ENCODE results near the gene CXCR6.

The CXCR6 gene

DNA sequence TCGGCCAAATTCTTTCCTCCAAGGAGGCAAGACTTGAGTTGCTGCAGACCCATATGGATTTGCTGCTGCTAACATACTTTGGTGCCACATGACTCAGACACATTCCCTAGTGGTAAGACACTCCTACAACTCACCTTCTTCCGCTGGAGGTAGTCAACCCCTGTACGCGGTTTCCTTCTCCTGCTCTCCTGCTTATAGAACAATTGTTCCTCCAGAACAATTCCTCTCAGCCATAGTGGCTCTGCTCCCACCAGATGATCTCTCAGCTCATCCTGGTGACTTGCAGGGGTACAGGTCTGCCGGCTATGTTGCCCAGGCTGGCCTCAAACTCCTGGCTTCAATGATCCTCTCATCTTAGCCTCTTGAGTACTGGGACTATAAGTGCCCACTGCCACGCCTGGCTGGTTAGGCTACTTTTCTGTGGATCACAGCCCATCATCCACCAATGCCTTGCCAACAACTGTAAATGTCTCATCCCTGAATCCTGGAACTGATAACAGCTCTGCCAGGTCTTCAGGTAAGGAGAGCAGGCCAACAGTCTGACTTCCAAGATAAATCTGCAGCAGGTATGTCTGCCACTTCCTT, 2.4 kb upstream of the CXCR6 start:
- Histone ChIP-seq H3K9me3 (ENCODE audit: insufficient read depth, low read depth, low read length) (peaks cover 3% of the 10 kb centered on the region), H3K23ac (ENCODE audit: low read length) (no peak overlapping the region), H3K79me2 (ENCODE audit: control insufficient read depth, insufficient read depth, low read length, poor library complexity) (peaks cover 2% of the 10 kb centered on the region), H3K36me3 (ENCODE audit: control insufficient read depth in 1 of 2, insufficient read depth in 2 of 2, low read length in 2 of 2) (peaks cover 0 to 5% of the 10 kb centered on the region in 2 experiments), H3K79me1 (ENCODE audit: low read length) (peaks cover 31% of the 10 kb centered on the region), H3K18ac (ENCODE audit: low read length) (peak overlapping the region; percentile 86), H4K12ac (ENCODE audit: low read depth, low read length) (no peak overlapping the region), H2AK5ac (ENCODE audit: low read length) (peak overlapping the region; percentile 71), H2BK12ac (ENCODE audit: low read length) (peak overlapping the region; percentile 67), H3K4ac (ENCODE audit: low read depth, low read length) (peak overlapping the region; percentile 65), H4K91ac (ENCODE audit: low read depth, low read length) (peak overlapping the region; percentile 86), H2BK5ac (ENCODE audit: low read depth, low read length, poor library complexity) (peak overlapping the region; percentile 67), H3K4me2 (ENCODE audit: low read length) (no peak overlapping the region), H3K4me3 (ENCODE audit: low read depth, low read length) (no peak overlapping the region), H3K27ac (ENCODE audit: low read depth, low read length) (peak overlapping the region; percentile 87), H3K27me3 (ENCODE audit: insufficient read depth, low read length) (no peaks in the 10 kb centered on the region), H2BK120ac (ENCODE audit: insufficient read depth, low read length, poor library complexity) (peak overlapping the region; percentile 86), H3K9ac (ENCODE audit: low read length) (peak overlapping the region; percentile 24), H3K4me1 (ENCODE audit: control insufficient read depth in 1 of 2, insufficient read depth in 2 of 2, low read length in 2 of 2) (peaks cover 23 to 30% of the 10 kb centered on the region in 2 experiments), H3K14ac (ENCODE audit: low read length) (peak overlapping the region; percentile 76), H2AFZ (ENCODE audit: insufficient read depth, low read length, poor library complexity) (peak overlapping the region; percentile 40), H4K8ac (ENCODE audit: low read depth, low read length) (peak overlapping the region; percentile 68)
- peak; percentile 90 to 95 for DNase-seq
- no CpG with 5 or more reads among the region's 6 CpGs for WGBS (ENCODE audit: extremely low coverage, insufficient coverage, insufficient read length)

DNA sequence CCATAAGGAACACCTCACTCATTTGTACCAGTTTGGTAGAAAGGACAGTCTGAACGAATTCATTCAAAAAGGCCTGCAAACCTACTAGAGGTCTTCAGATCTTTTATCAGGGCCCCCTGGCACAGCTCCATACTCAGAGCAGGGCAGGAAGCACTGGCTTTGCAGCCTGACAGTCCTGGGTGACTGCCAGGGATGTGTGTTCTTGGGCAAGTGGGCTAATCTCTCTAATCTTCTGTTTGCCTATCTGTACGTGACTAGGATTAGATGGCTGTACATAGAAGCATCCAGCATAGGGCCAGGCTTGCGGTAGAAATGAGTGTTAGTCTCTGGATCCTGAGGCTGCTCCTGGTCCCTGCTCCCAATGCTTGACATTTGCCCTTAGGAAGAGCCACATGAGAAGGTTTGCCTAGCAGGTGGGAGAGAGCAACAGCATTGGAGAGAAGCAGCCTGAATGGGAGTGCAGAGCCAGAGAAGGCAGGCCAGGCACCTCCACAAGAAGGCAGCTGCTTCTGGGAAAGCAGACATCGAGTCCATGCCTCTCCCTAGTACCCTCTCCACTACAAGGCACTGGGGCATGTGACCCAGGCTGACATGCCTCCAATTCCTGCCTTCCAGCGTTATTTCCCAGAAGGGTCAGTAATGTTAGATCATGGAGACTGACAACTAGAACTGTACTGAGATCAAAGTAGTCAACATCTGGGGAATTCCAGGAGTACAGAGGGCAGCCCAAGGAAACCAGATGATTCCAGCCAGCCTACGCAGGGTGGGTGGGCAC, 1.0 kb upstream of the CXCR6 start:
- H3K9me3 ChIP-seq (ENCODE audit: insufficient read depth, low read depth, low read length), result peaks cover 3% of the 10 kb centered on the region
- no peak overlapping the region for H3K4me3 ChIP-seq (ENCODE audit: low read depth, low read length)
- H3K27ac ChIP-seq (ENCODE audit: low read depth, low read length), result peak overlapping the region; percentile 50
- no peak overlapping the region for H4K12ac ChIP-seq (ENCODE audit: low read depth, low read length)
- H3K9ac ChIP-seq (ENCODE audit: low read length), result no peak overlapping the region
- H3K4me2 ChIP-seq (ENCODE audit: low read length), result no peak overlapping the region
- no CpG with 5 or more reads among the region's 6 CpGs for WGBS (ENCODE audit: extremely low coverage, insufficient coverage, insufficient read length)
- H2BK5ac ChIP-seq (ENCODE audit: low read depth, low read length, poor library complexity), result peak overlapping the region; percentile 23
- no peak overlapping the region for H2AFZ ChIP-seq (ENCODE audit: insufficient read depth, low read length, poor library complexity)
- H4K91ac ChIP-seq (ENCODE audit: low read depth, low read length), result peak overlapping the region; percentile 45
- peak overlapping the region; percentile 4 for H3K14ac ChIP-seq (ENCODE audit: low read length)
- no peak overlapping the region for H3K4ac ChIP-seq (ENCODE audit: low read depth, low read length)
- peaks cover 7 to 12% of the 10 kb centered on the region in 2 experiments for H3K36me3 ChIP-seq (ENCODE audit: control insufficient read depth in 1 of 2, insufficient read depth in 2 of 2, low read length in 2 of 2)
- H3K18ac ChIP-seq (ENCODE audit: low read length), result no peak overlapping the region
- H3K23ac ChIP-seq (ENCODE audit: low read length), result no peak overlapping the region
- H3K27me3 ChIP-seq (ENCODE audit: insufficient read depth, low read length), result no peaks in the 10 kb centered on the region
- DNase-seq, result peak; percentile 79 to 92
- peaks cover 23 to 30% of the 10 kb centered on the region in 2 experiments for H3K4me1 ChIP-seq (ENCODE audit: control insufficient read depth in 1 of 2, insufficient read depth in 2 of 2, low read length in 2 of 2)
- H2AK5ac ChIP-seq (ENCODE audit: low read length), result no peak overlapping the region
- H2BK120ac ChIP-seq (ENCODE audit: insufficient read depth, low read length, poor library complexity), result peak overlapping the region; percentile 3
- H4K8ac ChIP-seq (ENCODE audit: low read depth, low read length), result peak overlapping the region; percentile 5
- no peak overlapping the region for H2BK12ac ChIP-seq (ENCODE audit: low read length)
- H3K79me1 ChIP-seq (ENCODE audit: low read length), result peaks cover 31% of the 10 kb centered on the region
- peaks cover 2% of the 10 kb centered on the region for H3K79me2 ChIP-seq (ENCODE audit: control insufficient read depth, insufficient read depth, low read length, poor library complexity)

DNA sequence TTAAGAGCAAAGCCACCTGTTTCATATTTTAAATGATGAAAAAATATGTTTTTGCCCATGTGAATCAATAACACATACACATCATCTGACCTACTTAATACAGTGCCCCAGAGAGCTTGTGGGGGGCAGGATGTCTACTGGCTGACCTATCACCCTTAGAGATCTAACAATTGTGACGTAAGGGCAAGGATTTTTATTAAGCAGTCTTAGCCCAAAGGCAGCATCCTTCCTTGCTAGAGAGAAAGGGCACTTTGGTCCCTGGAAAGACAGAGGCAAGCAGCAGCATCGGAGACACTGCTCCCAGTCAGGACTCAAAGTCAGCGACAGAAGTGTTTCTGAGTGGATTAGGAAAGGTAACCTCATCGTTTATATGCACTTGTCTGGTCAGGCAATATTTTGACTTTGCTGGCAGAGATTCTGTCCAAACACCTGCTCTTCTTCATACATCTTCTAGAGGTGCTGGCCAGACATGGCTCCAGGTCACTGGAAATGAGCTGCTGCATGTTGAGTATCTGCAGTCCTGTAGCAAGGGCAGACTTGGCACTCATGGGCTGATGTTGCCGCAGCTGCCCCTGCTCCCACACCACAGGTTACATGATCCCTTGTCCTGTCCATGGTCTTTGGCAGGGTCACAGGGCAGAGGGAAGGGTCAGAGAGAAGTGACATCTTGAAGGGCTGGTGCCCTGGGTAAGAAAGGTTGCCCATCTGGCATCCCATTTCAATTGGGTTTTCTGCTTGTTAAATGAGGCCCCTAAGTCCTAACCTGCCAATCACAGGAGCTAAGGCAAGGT, 1.8 kb downstream of the CXCR6 start:
- Histone ChIP-seq H3K27me3 (ENCODE audit: insufficient read depth, low read length) (no peaks in the 10 kb centered on the region), H3K27ac (ENCODE audit: low read depth, low read length) (no peak overlapping the region), H3K79me2 (ENCODE audit: control insufficient read depth, insufficient read depth, low read length, poor library complexity) (peaks cover 2% of the 10 kb centered on the region), H4K91ac (ENCODE audit: low read depth, low read length) (no peak overlapping the region), H4K8ac (ENCODE audit: low read depth, low read length) (no peak overlapping the region), H3K36me3 (ENCODE audit: control insufficient read depth in 1 of 2, insufficient read depth in 2 of 2, low read length in 2 of 2) (peaks cover 19 to 24% of the 10 kb centered on the region in 2 experiments), H2AFZ (ENCODE audit: insufficient read depth, low read length, poor library complexity) (no peak overlapping the region), H3K9ac (ENCODE audit: low read length) (no peak overlapping the region), H3K4me3 (ENCODE audit: low read depth, low read length) (no peak overlapping the region), H4K12ac (ENCODE audit: low read depth, low read length) (no peak overlapping the region), H2BK120ac (ENCODE audit: insufficient read depth, low read length, poor library complexity) (no peak overlapping the region), H3K18ac (ENCODE audit: low read length) (no peak overlapping the region), H2AK5ac (ENCODE audit: low read length) (no peak overlapping the region), H3K4me1 (ENCODE audit: control insufficient read depth in 1 of 2, insufficient read depth in 2 of 2, low read length in 2 of 2) (peaks cover 12 to 20% of the 10 kb centered on the region in 2 experiments), H3K23ac (ENCODE audit: low read length) (no peak overlapping the region), H3K9me3 (ENCODE audit: insufficient read depth, low read depth, low read length) (peaks cover 3% of the 10 kb centered on the region), H3K4me2 (ENCODE audit: low read length) (no peak overlapping the region), H3K14ac (ENCODE audit: low read length) (no peak overlapping the region), H2BK5ac (ENCODE audit: low read depth, low read length, poor library complexity) (no peak overlapping the region), H2BK12ac (ENCODE audit: low read length) (no peak overlapping the region), H3K79me1 (ENCODE audit: low read length) (peaks cover 21% of the 10 kb centered on the region), H3K4ac (ENCODE audit: low read depth, low read length) (no peak overlapping the region)
- DNase-seq, result no peak
- WGBS (ENCODE audit: extremely low coverage, insufficient coverage, insufficient read length), result no CpG with 5 or more reads among the region's 5 CpGs

DNA sequence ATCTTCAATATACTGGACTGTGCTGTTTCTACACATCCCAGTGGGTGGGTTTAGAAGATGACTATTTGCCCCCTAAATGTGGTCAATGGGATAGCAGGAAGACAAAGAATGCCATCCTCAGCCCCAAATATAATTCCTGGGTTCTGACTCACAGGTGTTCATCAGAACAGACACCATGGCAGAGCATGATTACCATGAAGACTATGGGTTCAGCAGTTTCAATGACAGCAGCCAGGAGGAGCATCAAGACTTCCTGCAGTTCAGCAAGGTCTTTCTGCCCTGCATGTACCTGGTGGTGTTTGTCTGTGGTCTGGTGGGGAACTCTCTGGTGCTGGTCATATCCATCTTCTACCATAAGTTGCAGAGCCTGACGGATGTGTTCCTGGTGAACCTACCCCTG, 3.0 kb downstream of the CXCR6 start:
- H3K14ac ChIP-seq (ENCODE audit: low read length), result no peak overlapping the region
- no peak overlapping the region for H2BK12ac ChIP-seq (ENCODE audit: low read length)
- no peak overlapping the region for H3K4me3 ChIP-seq (ENCODE audit: low read depth, low read length)
- no peak overlapping the region for H4K8ac ChIP-seq (ENCODE audit: low read depth, low read length)
- H3K4me2 ChIP-seq (ENCODE audit: low read length), result no peak overlapping the region
- no peak overlapping the region for H3K18ac ChIP-seq (ENCODE audit: low read length)
- H3K9me3 ChIP-seq (ENCODE audit: insufficient read depth, low read depth, low read length), result no peaks in the 10 kb centered on the region
- no peak overlapping the region for H4K91ac ChIP-seq (ENCODE audit: low read depth, low read length)
- no peak overlapping the region for H4K12ac ChIP-seq (ENCODE audit: low read depth, low read length)
- DNase-seq, result no peak
- H3K4me1 ChIP-seq (ENCODE audit: control insufficient read depth in 1 of 2, insufficient read depth in 2 of 2, low read length in 2 of 2), result peaks cover 9 to 11% of the 10 kb centered on the region in 2 experiments
- H3K27me3 ChIP-seq (ENCODE audit: insufficient read depth, low read length), result no peaks in the 10 kb centered on the region
- H2AFZ ChIP-seq (ENCODE audit: insufficient read depth, low read length, poor library complexity), result no peak overlapping the region
- H3K23ac ChIP-seq (ENCODE audit: low read length), result no peak overlapping the region
- no peak overlapping the region for H3K4ac ChIP-seq (ENCODE audit: low read depth, low read length)
- no peak overlapping the region for H3K27ac ChIP-seq (ENCODE audit: low read depth, low read length)
- no peak overlapping the region for H2BK120ac ChIP-seq (ENCODE audit: insufficient read depth, low read length, poor library complexity)
- peaks cover 14% of the 10 kb centered on the region for H3K79me1 ChIP-seq (ENCODE audit: low read length)
- no peak overlapping the region for H2AK5ac ChIP-seq (ENCODE audit: low read length)
- WGBS (ENCODE audit: extremely low coverage, insufficient coverage, insufficient read length), result no CpG with 5 or more reads among the region's 1 CpG
- H3K79me2 ChIP-seq (ENCODE audit: control insufficient read depth, insufficient read depth, low read length, poor library complexity), result no peaks in the 10 kb centered on the region
- no peak overlapping the region for H2BK5ac ChIP-seq (ENCODE audit: low read depth, low read length, poor library complexity)
- H3K36me3 ChIP-seq (ENCODE audit: control insufficient read depth in 1 of 2, insufficient read depth in 2 of 2, low read length in 2 of 2), result peaks cover 25 to 30% of the 10 kb centered on the region in 2 experiments
- no peak overlapping the region for H3K9ac ChIP-seq (ENCODE audit: low read length)
